ENCODE data around the gene SPTBN4. TPM values are rescaled to one million over a fixed set of nuclear protein-coding genes. Genes with fewer than 3 reads are reported as not detected.

Gene SPTBN4
- total RNA-seq, 1 experiment from 2014 or later, result 0.82 TPM

- BruUV-seq (replicated peaks), result no TSS peak
- Mint-ChIP-seq H3K36me3 (ENCODE audit: insufficient read depth, unreplicated experiment) (peaks cover 4% of the 10 kb centered on the region), H3K9me3 (ENCODE audit: unreplicated experiment) (no peaks in the 10 kb centered on the region), H3K4me3 (ENCODE audit: unreplicated experiment) (no peak overlapping the region), H3K27ac (ENCODE audit: unreplicated experiment) (no peak overlapping the region), H3K4me1 (ENCODE audit: low read depth, unreplicated experiment) (peaks cover 7% of the 10 kb centered on the region), H3K27me3 (ENCODE audit: insufficient read depth, unreplicated experiment) (no peaks in the 10 kb centered on the region)
- DNase-seq, result no peak
- no peaks in the 10 kb centered on the region for H3K4me1 ChIP-seq
- no peak overlapping the region for H3K4me3 ChIP-seq (ENCODE audit: low read depth, low read length)
- no peaks in the 10 kb centered on the region for H3K27me3 ChIP-seq (replicated peaks; ENCODE audit: control insufficient read depth, insufficient read depth, low read length)
- ChIA-PET POLR2A (no interaction called here), CTCF (no interaction called here)
- H3K36me3 ChIP-seq (ENCODE audit: control insufficient read depth, insufficient read depth, low read length), result no peaks in the 10 kb centered on the region
- TF ChIP-seq CTCF (IDR thresholded peaks at IDR 0.05; ENCODE audit: insufficient read depth in 1 of 2, low read depth in 1 of 2, low read length in 1 of 2, severe bottlenecking in 1 of 2, unreplicated experiment in 1 of 2), result no peak
- intact Hi-C loops (cut with micrococcal nuclease; ENCODE audit: unreplicated experiment), result no loop called here
- H3K9me3 ChIP-seq, result no peaks in the 10 kb centered on the region
These were observed 121.5 kb downstream of the SPTBN4 start for GRCh38 chr19:40588110-40588854.

GRCh38 chr19:40588926-40589569 is 122.2 kb downstream of the SPTBN4 start:
- no peak for TF ChIP-seq CTCF (IDR thresholded peaks at IDR 0.05; ENCODE audit: insufficient read depth in 1 of 2, low read depth in 1 of 2, low read length in 1 of 2, severe bottlenecking in 1 of 2, unreplicated experiment in 1 of 2)
- Histone ChIP-seq H3K4me3 (ENCODE audit: low read depth, low read length) (no peak overlapping the region), H3K9me3 (no peaks in the 10 kb centered on the region), H3K4me1 (no peaks in the 10 kb centered on the region), H3K36me3 (ENCODE audit: control insufficient read depth, insufficient read depth, low read length) (no peaks in the 10 kb centered on the region), H3K27me3 (replicated peaks; ENCODE audit: control insufficient read depth, insufficient read depth, low read length) (no peaks in the 10 kb centered on the region)
- no TSS peak for BruUV-seq (replicated peaks)
- Mint-ChIP-seq H3K36me3 (ENCODE audit: insufficient read depth, unreplicated experiment) (peaks cover 2% of the 10 kb centered on the region), H3K9me3 (ENCODE audit: unreplicated experiment) (no peaks in the 10 kb centered on the region), H3K27me3 (ENCODE audit: insufficient read depth, unreplicated experiment) (no peaks in the 10 kb centered on the region), H3K27ac (ENCODE audit: unreplicated experiment) (no peak overlapping the region), H3K4me3 (ENCODE audit: unreplicated experiment) (no peak overlapping the region), H3K4me1 (ENCODE audit: low read depth, unreplicated experiment) (peaks cover 7% of the 10 kb centered on the region)
- POLR2A ChIA-PET, result no interaction called here
- CTCF ChIA-PET, result no interaction called here
- DNase-seq, result no peak
- intact Hi-C loops (cut with micrococcal nuclease; ENCODE audit: unreplicated experiment), result no loop called here

GRCh38 chr19:40589591-40590429 is 123.0 kb downstream of the SPTBN4 start:
- Histone ChIP-seq H3K4me1 (no peaks in the 10 kb centered on the region), H3K9me3 (no peaks in the 10 kb centered on the region), H3K36me3 (ENCODE audit: control insufficient read depth, insufficient read depth, low read length) (no peaks in the 10 kb centered on the region), H3K4me3 (ENCODE audit: low read depth, low read length) (no peak overlapping the region), H3K27me3 (replicated peaks; ENCODE audit: control insufficient read depth, insufficient read depth, low read length) (no peaks in the 10 kb centered on the region)
- DNase-seq, result no peak
- CTCF ChIA-PET, result no interaction called here
- no peak overlapping the region for H3K4me3 Mint-ChIP-seq (ENCODE audit: unreplicated experiment)
- BruUV-seq (replicated peaks), result no TSS peak
- H3K27me3 Mint-ChIP-seq (ENCODE audit: insufficient read depth, unreplicated experiment), result no peaks in the 10 kb centered on the region
- peaks cover 7% of the 10 kb centered on the region for H3K4me1 Mint-ChIP-seq (ENCODE audit: low read depth, unreplicated experiment)
- no peak overlapping the region for H3K27ac Mint-ChIP-seq (ENCODE audit: unreplicated experiment)
- intact Hi-C loops (cut with micrococcal nuclease; ENCODE audit: unreplicated experiment), result no loop called here
- no peak for TF ChIP-seq CTCF (IDR thresholded peaks at IDR 0.05; ENCODE audit: insufficient read depth in 1 of 2, low read depth in 1 of 2, low read length in 1 of 2, severe bottlenecking in 1 of 2, unreplicated experiment in 1 of 2)
- H3K36me3 Mint-ChIP-seq (ENCODE audit: insufficient read depth, unreplicated experiment), result peaks cover 10% of the 10 kb centered on the region
- H3K9me3 Mint-ChIP-seq (ENCODE audit: unreplicated experiment), result no peaks in the 10 kb centered on the region
- POLR2A ChIA-PET, result no interaction called here
